Measurements from ENCODE around the gene EIF1.
"Not testable (repeated sequence)": the region's sequence is repeated elsewhere in the genome, so short reads cannot be mapped to it uniquely, and the experiment has no call there.

Gene EIF1

DNA sequence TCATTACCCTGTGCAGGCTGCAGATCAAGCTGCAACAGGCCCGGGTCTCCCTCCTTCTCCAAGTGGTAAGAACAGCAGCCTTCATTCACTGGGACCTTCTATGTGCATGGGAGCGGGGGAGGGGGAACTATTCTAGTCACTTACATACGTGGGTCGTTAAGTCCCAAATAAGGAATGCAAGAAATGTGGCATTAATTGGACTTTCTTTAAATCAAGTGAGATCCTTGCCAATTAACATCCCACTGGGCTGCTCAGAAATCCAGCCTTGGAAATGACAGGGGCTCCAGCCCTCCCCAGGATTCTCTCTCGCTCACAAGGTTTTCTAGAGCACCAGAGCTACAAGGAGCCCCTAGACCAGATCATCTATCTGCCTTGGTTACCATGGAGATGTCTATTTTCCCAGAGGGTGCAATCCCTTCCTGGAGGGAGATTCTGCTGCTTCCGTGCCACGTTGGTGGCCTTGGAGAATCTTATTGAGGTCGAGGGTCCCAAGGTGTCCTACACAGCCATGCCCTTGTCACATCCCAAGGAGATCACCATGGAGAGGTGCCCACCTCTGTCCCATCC is 5.2 kb upstream of the EIF1 start:
- Histone ChIP-seq H3K27me3 (ENCODE audit: insufficient read depth, low read length) (no peaks in the 10 kb centered on the region), H3K4me1 (ENCODE audit: insufficient read depth, low read length) (no peaks in the 10 kb centered on the region; the same call in 1 of the 2 replicates), H3K9ac (ENCODE audit: low read depth, low read length) (no peak overlapping the region), H3K27ac (ENCODE audit: low read depth, low read length) (no peak overlapping the region), H3K4me3 (ENCODE audit: low read length) (no peak overlapping the region), H3K9me3 (ENCODE audit: insufficient read depth, low read depth, low read length) (peaks cover under 1% of the 10 kb centered on the region; the same call in 1 of the 2 replicates), H3K36me3 (ENCODE audit: insufficient read depth, low read length) (no peaks in the 10 kb centered on the region)
- 67% methylated on average over 8 of the region's 8 CpGs for WGBS

DNA sequence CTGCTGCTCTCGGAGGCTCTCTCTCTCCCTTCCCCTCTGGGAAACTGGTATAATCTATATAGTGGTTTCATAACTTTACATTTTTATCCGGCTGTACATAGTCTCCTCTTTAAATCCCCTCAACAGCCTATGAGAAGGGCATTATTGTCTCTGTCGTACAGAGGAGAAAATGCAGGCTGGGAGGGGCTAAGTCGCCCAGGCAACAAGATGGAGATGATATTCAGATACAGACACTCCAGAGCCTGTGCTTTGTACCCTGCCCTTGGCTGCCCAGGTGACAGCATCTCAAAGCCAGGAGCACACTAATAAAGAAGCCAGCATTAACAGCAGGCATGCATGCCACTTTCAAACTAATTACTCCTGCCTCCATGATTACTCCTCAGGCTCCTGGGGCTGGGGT is 4.7 kb upstream of the EIF1 start:
- Histone ChIP-seq H3K36me3 (ENCODE audit: insufficient read depth, low read length) (no peaks in the 10 kb centered on the region), H3K4me1 (ENCODE audit: insufficient read depth, low read length) (no peaks in the 10 kb centered on the region; the same call in 1 of the 2 replicates), H3K4me3 (ENCODE audit: low read length) (no peak overlapping the region), H3K9me3 (ENCODE audit: insufficient read depth, low read depth, low read length) (no peaks in the 10 kb centered on the region), H3K27ac (ENCODE audit: low read depth, low read length) (no peak overlapping the region), H3K9ac (ENCODE audit: low read depth, low read length) (no peak overlapping the region), H3K27me3 (ENCODE audit: insufficient read depth, low read length) (no peaks in the 10 kb centered on the region)
- 74% methylated on average over 2 of the region's 4 CpGs for WGBS

DNA sequence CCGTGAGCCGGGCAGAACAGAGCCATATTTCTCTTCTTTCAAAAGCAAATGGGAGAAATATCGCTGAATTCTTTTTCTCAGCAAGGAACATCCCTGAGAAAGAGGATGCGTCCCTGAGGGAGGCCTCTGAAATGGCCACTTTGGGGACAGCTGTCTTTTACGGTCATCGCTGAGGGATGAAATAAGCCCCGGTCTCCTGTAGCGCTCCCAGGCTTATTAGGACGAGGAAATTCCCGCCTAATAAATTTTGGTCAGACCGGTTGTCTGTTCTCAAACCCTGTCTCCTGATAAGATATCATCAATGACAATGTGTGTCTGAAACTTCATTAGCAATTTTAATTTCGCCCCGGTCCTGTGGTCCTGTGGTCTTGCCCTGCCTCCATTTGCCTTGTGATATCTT is 2.9 kb upstream of the EIF1 start:
- not testable (repeated sequence) for H3K9ac ChIP-seq (ENCODE audit: low read depth, low read length); H3K4me3 ChIP-seq (ENCODE audit: low read length); H3K4me1 ChIP-seq (ENCODE audit: insufficient read depth, low read length); H3K27me3 ChIP-seq (ENCODE audit: insufficient read depth, low read length); H3K9me3 ChIP-seq (ENCODE audit: insufficient read depth, low read depth, low read length); H3K27ac ChIP-seq (ENCODE audit: low read depth, low read length)
- 93% methylated on average over 13 of the region's 13 CpGs for WGBS
- H3K36me3 ChIP-seq (ENCODE audit: insufficient read depth, low read length): peaks cover 14% of the 10 kb centered on the region

DNA sequence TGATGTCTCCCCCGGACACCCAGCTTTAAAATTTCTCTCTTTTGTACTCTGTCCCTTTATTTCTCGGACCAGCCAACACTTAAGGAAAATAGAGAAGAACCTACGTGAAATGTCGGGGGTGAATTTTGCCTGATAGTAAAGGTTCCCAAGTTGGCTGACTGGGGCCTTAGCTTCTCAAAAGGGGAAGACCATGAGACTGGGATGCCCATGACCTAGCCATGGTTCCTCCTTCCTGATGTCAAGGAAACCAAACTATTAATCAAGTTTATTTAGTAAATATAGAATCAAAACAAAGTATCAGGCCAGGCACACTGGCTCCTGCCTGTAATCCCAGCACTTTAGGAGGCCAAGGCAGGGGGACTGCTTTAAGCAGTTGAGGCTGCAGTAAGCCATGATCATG is 2.4 kb upstream of the EIF1 start:
- H3K4me3 ChIP-seq (ENCODE audit: low read length): no peak overlapping the region
- H3K27me3 ChIP-seq (ENCODE audit: insufficient read depth, low read length): no peaks in the 10 kb centered on the region
- H3K9ac ChIP-seq (ENCODE audit: low read depth, low read length): no peak overlapping the region
- peaks cover 19% of the 10 kb centered on the region for H3K36me3 ChIP-seq (ENCODE audit: insufficient read depth, low read length)
- peaks cover 7% of the 10 kb centered on the region; the same call in 1 of the 2 replicates for H3K4me1 ChIP-seq (ENCODE audit: insufficient read depth, low read length)
- no peak overlapping the region for H3K27ac ChIP-seq (ENCODE audit: low read depth, low read length)
- H3K9me3 ChIP-seq (ENCODE audit: insufficient read depth, low read depth, low read length): no peaks in the 10 kb centered on the region
- WGBS: 98% methylated on average over 4 of the region's 4 CpGs

DNA sequence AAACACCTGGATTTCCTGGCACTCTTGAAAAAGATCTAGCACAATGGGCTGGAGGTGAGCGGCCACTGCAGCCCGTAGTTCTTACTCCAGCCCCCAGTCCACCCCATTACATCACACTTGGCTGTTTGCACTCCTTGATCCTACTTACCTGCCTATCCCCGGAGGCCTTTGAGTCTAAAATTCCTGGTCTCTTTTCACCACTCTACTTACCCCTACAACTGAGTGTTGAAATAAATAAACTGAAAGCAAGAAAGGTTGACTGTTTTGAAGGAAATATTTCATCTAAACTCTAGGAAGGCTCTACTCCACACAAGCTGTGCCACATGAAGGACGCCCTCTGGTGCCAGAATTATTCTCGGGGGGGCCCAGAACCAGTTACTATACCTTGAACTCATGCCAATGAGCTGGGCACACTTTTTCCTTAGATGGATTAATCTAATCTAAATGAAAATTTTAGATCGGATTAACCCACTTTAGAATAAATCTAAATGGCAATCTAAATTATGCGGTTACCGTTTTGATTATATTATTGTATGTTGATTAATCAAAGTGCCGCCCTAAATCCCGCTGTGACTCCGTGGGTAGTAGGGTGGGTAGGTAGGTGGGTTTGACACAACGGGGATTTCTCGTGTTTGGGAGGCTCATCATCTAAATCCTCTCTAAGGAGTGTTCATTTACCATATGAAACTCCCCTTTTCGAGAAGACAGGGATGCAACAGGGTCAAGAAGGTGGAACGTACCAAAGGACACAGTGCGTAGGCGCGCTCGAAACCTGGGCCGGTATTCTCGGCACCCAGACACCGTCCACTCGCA is 651 bp upstream of the EIF1 start:
- H3K4me1 ChIP-seq (ENCODE audit: insufficient read depth, low read length): peaks cover 7% of the 10 kb centered on the region; the same call in 1 of the 2 replicates
- no peaks in the 10 kb centered on the region for H3K27me3 ChIP-seq (ENCODE audit: insufficient read depth, low read length)
- peak overlapping the region; percentile 67; the same call in 1 of the 2 replicates for H3K27ac ChIP-seq (ENCODE audit: low read depth, low read length)
- H3K36me3 ChIP-seq (ENCODE audit: insufficient read depth, low read length): peaks cover 37% of the 10 kb centered on the region
- H3K4me3 ChIP-seq (ENCODE audit: low read length): peak overlapping the region; percentile 72
- H3K9ac ChIP-seq (ENCODE audit: low read depth, low read length): peak overlapping the region; percentile 51
- H3K9me3 ChIP-seq (ENCODE audit: insufficient read depth, low read depth, low read length): no peaks in the 10 kb centered on the region
- WGBS: 11% methylated on average over 22 of the region's 23 CpGs

DNA sequence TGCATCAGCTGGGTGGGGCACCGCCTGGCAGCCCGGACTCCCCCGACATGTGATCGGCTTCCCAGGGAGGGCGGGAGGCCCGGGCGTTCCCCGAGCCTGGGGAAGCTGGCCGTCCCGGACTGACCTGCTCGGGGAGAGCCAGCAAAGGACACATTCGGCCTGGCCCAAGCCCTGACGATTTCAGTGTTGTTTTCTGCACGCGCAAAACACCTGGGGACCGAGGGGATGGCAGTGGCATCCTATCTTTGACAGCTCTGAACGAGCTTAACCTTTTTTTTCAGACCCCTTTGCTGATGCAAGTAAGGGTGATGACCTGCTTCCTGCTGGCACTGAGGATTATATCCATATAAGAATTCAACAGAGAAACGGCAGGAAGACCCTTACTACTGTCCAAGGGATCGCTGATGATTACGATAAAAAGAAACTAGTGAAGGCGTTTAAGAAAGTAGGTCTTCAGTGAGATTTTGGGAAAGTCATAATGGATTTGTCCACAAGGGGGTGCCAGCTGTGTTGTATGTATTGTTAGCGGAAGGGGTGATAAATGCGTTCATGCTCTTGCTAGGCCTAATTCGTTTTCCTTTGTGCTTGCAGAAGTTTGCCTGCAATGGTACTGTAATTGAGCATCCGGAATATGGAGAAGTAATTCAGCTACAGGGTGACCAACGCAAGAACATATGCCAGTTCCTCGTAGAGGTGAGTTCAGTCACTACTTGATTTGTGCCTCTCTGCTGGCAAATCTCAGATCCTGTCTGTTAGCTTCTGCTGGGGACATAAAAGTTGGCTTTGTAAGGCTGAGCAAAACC is 1.0 kb downstream of the EIF1 start:
- Histone ChIP-seq H3K9me3 (ENCODE audit: insufficient read depth, low read depth, low read length) (no peaks in the 10 kb centered on the region), H3K9ac (ENCODE audit: low read depth, low read length) (peak overlapping the region; percentile 97), H3K27ac (ENCODE audit: low read depth, low read length) (peak overlapping the region; percentile 95), H3K4me1 (ENCODE audit: insufficient read depth, low read length) (peaks cover 7% of the 10 kb centered on the region; the same call in 1 of the 2 replicates), H3K27me3 (ENCODE audit: insufficient read depth, low read length) (no peaks in the 10 kb centered on the region), H3K36me3 (ENCODE audit: insufficient read depth, low read length) (peaks cover 46% of the 10 kb centered on the region), H3K4me3 (ENCODE audit: low read length) (peak overlapping the region; percentile 77)
- 8% methylated on average over 27 of the region's 27 CpGs for WGBS

DNA sequence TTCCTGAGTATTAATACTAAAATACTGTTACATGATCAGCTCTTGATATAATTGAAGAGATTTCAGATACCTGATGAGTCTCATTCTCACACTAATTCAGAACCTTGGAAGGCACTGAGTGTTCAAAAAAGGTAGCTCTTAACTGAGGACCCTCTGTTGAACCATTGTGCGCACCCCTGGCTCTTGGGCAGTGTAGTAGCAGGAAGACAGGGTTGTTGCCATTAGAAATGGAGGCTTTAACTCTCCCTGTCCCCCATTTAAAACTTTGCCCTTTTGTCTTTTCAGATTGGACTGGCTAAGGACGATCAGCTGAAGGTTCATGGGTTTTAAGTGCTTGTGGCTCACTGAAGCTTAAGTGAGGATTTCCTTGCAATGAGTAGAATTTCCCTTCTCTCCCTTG is 1.8 kb downstream of the EIF1 start:
- peaks cover 7% of the 10 kb centered on the region; the same call in 1 of the 2 replicates for H3K4me1 ChIP-seq (ENCODE audit: insufficient read depth, low read length)
- no peaks in the 10 kb centered on the region for H3K9me3 ChIP-seq (ENCODE audit: insufficient read depth, low read depth, low read length)
- H3K27ac ChIP-seq (ENCODE audit: low read depth, low read length): peak overlapping the region; percentile 95; the same call in 1 of the 2 replicates
- peaks cover 46% of the 10 kb centered on the region for H3K36me3 ChIP-seq (ENCODE audit: insufficient read depth, low read length)
- peak overlapping the region; percentile 77 for H3K4me3 ChIP-seq (ENCODE audit: low read length)
- H3K27me3 ChIP-seq (ENCODE audit: insufficient read depth, low read length): no peaks in the 10 kb centered on the region
- H3K9ac ChIP-seq (ENCODE audit: low read depth, low read length): peak overlapping the region; percentile 97; the same call in 1 of the 2 replicates
- WGBS: 98% methylated on average over 2 of the region's 2 CpGs

DNA sequence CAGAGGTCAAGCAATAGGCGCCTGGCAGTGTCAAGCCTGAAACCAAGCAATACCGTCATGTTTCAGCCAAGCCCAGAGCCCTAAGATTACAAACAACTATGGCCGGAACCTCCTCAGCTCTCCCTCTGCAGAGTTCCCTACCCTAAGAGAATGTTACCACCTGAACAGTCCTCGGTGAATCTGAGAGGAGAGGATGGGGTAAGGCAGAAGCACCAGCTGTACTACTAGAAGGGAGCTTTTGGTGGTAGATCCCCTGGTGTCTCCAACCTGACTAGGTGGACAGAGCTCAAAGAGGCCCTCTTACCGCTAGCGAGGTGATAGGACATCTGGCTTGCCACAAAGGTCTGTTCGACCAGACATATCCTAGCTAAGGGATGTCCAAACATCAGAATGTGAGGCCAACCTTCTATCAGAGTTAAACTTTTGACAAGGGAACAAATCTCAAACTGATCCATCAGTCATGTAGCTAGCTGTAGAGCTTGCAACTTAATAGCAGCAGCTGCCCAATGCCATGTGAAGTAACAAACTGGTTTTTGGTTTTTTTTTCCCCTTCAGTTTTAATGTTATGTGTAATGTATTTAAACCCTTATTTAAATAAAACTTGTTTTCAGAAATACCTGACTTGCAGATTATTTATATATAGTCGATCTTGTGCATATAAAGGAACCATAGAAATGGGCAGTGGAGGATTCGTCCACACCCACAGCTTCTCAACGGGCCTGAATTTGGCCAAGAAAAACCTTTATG is 2.5 kb downstream of the EIF1 start:
- Histone ChIP-seq H3K9ac (ENCODE audit: low read depth, low read length) (no peak overlapping the region), H3K27me3 (ENCODE audit: insufficient read depth, low read length) (no peaks in the 10 kb centered on the region), H3K4me1 (ENCODE audit: insufficient read depth, low read length) (peaks cover 7% of the 10 kb centered on the region; the same call in 1 of the 2 replicates), H3K4me3 (ENCODE audit: low read length) (no peak overlapping the region), H3K27ac (ENCODE audit: low read depth, low read length) (peak overlapping the region; percentile 95; the same call in 1 of the 2 replicates), H3K9me3 (ENCODE audit: insufficient read depth, low read depth, low read length) (no peaks in the 10 kb centered on the region), H3K36me3 (ENCODE audit: insufficient read depth, low read length) (peaks cover 46% of the 10 kb centered on the region)
- WGBS: 96% methylated on average over 10 of the region's 10 CpGs

DNA sequence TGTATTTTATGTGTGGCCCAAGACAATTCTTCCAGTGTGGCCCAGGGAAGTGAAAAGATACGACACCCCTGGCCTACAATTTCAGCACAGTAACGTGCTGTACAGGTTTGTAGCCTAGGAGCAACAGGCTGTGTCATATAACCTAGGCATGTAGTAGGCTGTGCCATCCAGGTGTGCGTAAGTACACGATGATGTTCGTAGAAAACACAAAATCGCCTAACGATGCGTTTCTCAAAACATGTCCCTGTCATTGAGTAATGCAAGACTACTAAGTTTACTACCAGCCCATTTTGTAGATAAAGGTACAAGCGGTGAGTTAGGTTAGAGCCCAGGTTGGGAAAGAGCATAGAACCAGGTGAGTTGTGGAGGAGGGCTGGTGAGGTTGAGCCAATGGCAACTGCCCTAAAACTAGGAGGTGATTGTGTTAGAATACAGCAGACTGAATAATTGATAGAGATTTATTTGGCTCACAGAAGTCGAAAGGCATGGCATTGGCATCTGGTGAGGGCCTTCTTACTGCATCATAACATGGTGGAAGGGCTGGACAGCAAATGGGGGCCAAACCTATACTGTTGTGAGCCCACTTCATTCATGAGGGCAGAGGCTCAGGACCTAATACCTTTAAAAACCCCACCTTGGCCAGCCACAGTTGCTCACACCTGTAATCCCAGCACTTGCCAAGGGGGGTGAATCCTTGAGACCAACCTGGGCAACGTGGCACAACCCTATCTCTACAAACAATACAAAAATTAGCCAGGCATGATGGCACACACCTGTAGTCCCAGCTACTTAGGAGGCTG is 4.2 kb downstream of the EIF1 start:
- peak overlapping the region; percentile 2; the same call in 1 of the 2 replicates for H3K27ac ChIP-seq (ENCODE audit: low read depth, low read length)
- H3K4me1 ChIP-seq (ENCODE audit: insufficient read depth, low read length): peaks cover 7% of the 10 kb centered on the region; the same call in 1 of the 2 replicates
- H3K27me3 ChIP-seq (ENCODE audit: insufficient read depth, low read length): no peaks in the 10 kb centered on the region
- no peaks in the 10 kb centered on the region for H3K9me3 ChIP-seq (ENCODE audit: insufficient read depth, low read depth, low read length)
- H3K36me3 ChIP-seq (ENCODE audit: insufficient read depth, low read length): peaks cover 46% of the 10 kb centered on the region
- WGBS: 96% methylated on average over 11 of the region's 11 CpGs
- H3K9ac ChIP-seq (ENCODE audit: low read depth, low read length): no peak overlapping the region
- no peak overlapping the region for H3K4me3 ChIP-seq (ENCODE audit: low read length)

DNA sequence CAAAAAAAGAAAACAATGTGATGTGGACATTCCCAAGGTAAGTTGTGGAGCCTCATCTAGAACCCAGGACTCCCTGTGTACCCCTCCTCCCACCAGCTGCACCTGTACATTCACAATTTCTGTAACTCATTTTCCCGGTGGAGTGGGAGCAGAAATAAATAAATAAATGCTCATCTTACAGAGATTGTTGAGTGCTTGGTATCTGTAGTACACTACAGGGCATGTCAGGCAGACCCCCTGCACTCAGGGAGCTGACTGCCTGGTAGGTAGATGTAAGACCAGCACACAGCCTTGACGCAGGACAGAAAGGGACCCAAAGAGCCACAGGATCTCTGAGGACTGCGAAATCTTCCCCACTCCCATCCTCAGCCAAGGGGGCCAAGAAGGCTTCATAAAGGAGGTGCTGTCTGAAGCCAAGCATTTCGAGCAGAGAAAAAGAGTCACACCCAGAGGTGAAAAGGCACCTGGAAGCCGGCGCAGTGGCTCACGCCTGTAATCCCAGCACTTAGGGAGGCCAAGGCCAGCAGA is 6.5 kb downstream of the EIF1 start:
- H3K4me3 ChIP-seq (ENCODE audit: low read length): no peak overlapping the region
- no peak overlapping the region for H3K27ac ChIP-seq (ENCODE audit: low read depth, low read length)
- no peaks in the 10 kb centered on the region for H3K27me3 ChIP-seq (ENCODE audit: insufficient read depth, low read length)
- H3K36me3 ChIP-seq (ENCODE audit: insufficient read depth, low read length): peaks cover 38% of the 10 kb centered on the region
- 94% methylated on average over 7 of the region's 7 CpGs for WGBS
- no peaks in the 10 kb centered on the region for H3K9me3 ChIP-seq (ENCODE audit: insufficient read depth, low read depth, low read length)
- no peak overlapping the region for H3K9ac ChIP-seq (ENCODE audit: low read depth, low read length)
- peaks cover 4% of the 10 kb centered on the region; the same call in 1 of the 2 replicates for H3K4me1 ChIP-seq (ENCODE audit: insufficient read depth, low read length)
